Neural cell (in vitro differentiated cells): ENCODE results near the gene ZHX3. TPM values are rescaled to one million over a fixed set of nuclear protein-coding genes. Genes with fewer than 3 reads are reported as not detected.

Experiments used
- H2AFZ ChIP-seq: fragments of 200-600, 300-800 bp; sonication (generic), shearing (Covaris generic); 2 replicates; pipeline ENCODE4 v1.6.0; 2014; ENCODE audit warnings: low read depth, mild to moderate bottlenecking, antibody characterized with exemption, low read length, moderate library complexity
- H3F3A ChIP-seq: fragments of 200-600 bp; shearing (Covaris generic); 2 replicates; pipeline ENCODE4 v1.6.1; 2016; ENCODE audit warnings: mild to moderate bottlenecking, moderate library complexity, mixed read lengths, antibody characterized with exemption, low read length; ENCODE audit not compliant: insufficient read depth, poor library complexity, severe bottlenecking
- H3K27ac ChIP-seq: fragments of 200-600, 300-800 bp; sonication (generic), shearing (Covaris generic); 2 replicates; pipeline ENCODE4 v1.5.1; 2014; ENCODE audit warnings: mild to moderate bottlenecking, low read length, moderate library complexity
- H3K27me3 ChIP-seq: fragments of 300-800, 200-600 bp; sonication (generic), shearing (Covaris generic); 2 replicates; pipeline ENCODE4 v1.6.0; 2014; ENCODE audit warnings: mild to moderate bottlenecking, low read depth, low read length, moderate library complexity; ENCODE audit not compliant: insufficient read depth
- H3K36me3 ChIP-seq: fragments of 300-800, 200-600 bp; sonication (generic), shearing (Covaris generic); 2 replicates; pipeline ENCODE4 v1.5.1; 2014; ENCODE audit warnings: mild to moderate bottlenecking, antibody characterized with exemption, low read length, moderate library complexity; ENCODE audit not compliant: insufficient read depth
- H3K4me2 ChIP-seq: fragments of 300-800, 200-600 bp; sonication (generic), shearing (Covaris generic); 2 replicates; pipeline ENCODE4 v1.6.0; 2014; ENCODE audit warnings: mild to moderate bottlenecking, low read length
- H3K4me3 ChIP-seq: fragments of 300-800, 200-600 bp; sonication (generic), shearing (Covaris generic); 2 replicates; pipeline ENCODE4 v1.5.1; 2014; ENCODE audit warnings: mild to moderate bottlenecking, low read length, moderate library complexity
- H3K79me2 ChIP-seq: fragments of 200-600 bp; shearing (Covaris generic); replicated peaks from 2 replicates; pipeline ENCODE4 v1.6.0; 2014; ENCODE audit warnings: mild to moderate bottlenecking, low read length, moderate library complexity; ENCODE audit not compliant: insufficient read depth
- H3K9ac ChIP-seq: fragments of 300-800, 200-600 bp; sonication (generic), shearing (Covaris generic); 2 replicates; pipeline ENCODE4 v1.6.1; 2016; ENCODE audit warnings: mild to moderate bottlenecking, low read length, mixed read lengths
- H3K9me2 ChIP-seq: fragments of 200-600 bp; shearing (Covaris generic); 2 replicates; pipeline ENCODE4 v1.6.1; 2016; ENCODE audit warnings: mild to moderate bottlenecking, low read length, mixed read lengths; ENCODE audit not compliant: insufficient read depth
- H3K9me3 ChIP-seq: fragments of 200-600, 300-800 bp; sonication (generic), shearing (Covaris generic); 2 replicates; pipeline ENCODE4 v1.6.1; 2016; ENCODE audit warnings: mild to moderate bottlenecking, mixed run types, low read length, moderate library complexity, mixed read lengths
- H4K20me1 ChIP-seq: fragments of 200-600 bp; shearing (Covaris generic); 2 replicates; pipeline ENCODE4 v1.6.1; 2016; ENCODE audit warnings: mild to moderate bottlenecking, mixed run types; ENCODE audit not compliant: insufficient read depth
- CTCF ChIP-seq: fragments of 450-650 bp; IDR thresholded peaks from 2 replicates; pipeline ENCODE4 v1.5.1; 2014; ENCODE audit warnings: antibody characterized with exemption, mild to moderate bottlenecking, moderate library complexity; ENCODE audit not compliant: poor library complexity, severe bottlenecking
- EP300 ChIP-seq: fragments of 450-650 bp; conservative IDR thresholded peaks from 2 replicates; pipeline ENCODE4 v1.6.1; 2014; ENCODE audit warnings: antibody characterized with exemption, mild to moderate bottlenecking, moderate library complexity; ENCODE audit not compliant: poor library complexity, severe bottlenecking
- EZH2 ChIP-seq: fragments of 200-600, 300-800 bp; shearing (Covaris generic), sonication (generic); IDR thresholded peaks from 2 replicates; pipeline ENCODE4 v1.6.1; 2014; ENCODE audit warnings: antibody characterized with exemption, low read length, borderline replicate concordance, mild to moderate bottlenecking; ENCODE audit not compliant: insufficient read depth, poor library complexity, severe bottlenecking
- MXI1 ChIP-seq: fragments of 450-650 bp; conservative IDR thresholded peaks from 2 replicates; pipeline ENCODE4 v1.6.1; 2014; ENCODE audit warnings: antibody characterized with exemption, mild to moderate bottlenecking; ENCODE audit not compliant: poor library complexity, severe bottlenecking
- POLR2AphosphoS5 ChIP-seq: IDR thresholded peaks from 2 replicates; pipeline ENCODE4 v1.6.1; 2012
- RAD21 ChIP-seq: fragments of 450-650 bp; conservative IDR thresholded peaks from 2 replicates; pipeline ENCODE4 v1.6.1; 2014; ENCODE audit warnings: antibody characterized with exemption, mild to moderate bottlenecking, moderate library complexity
- REST ChIP-seq: IDR thresholded peaks from 2 replicates; pipeline ENCODE4 v1.6.1; 2012; ENCODE audit warnings: borderline replicate concordance
- SMC3 ChIP-seq: fragments of 450-650 bp; conservative IDR thresholded peaks from 2 replicates; pipeline ENCODE4 v1.6.1; 2014; ENCODE audit warnings: antibody characterized with exemption, mild to moderate bottlenecking, moderate library complexity; ENCODE audit not compliant: poor library complexity
- TAF1 ChIP-seq: IDR thresholded peaks from 2 replicates; pipeline ENCODE4 v1.6.1; 2012; ENCODE audit warnings: low read depth
- polyA plus RNA-seq: library from polyadenylated mRNA; depleted of rRNA; stranded (reverse); fragments of >200 nt; gene quantifications from 2 replicates; pipeline ENCODE4 v1.2.3, GENCODE V29; 2014

ZHX3 gene
- polyA plus RNA-seq, 1 donor from 2014 or later, result 10.3 TPM

- Histone ChIP-seq H3F3A (no peaks in the 10 kb centered on the region), H3K9me3 (no peaks in the 10 kb centered on the region), H3K27me3 (peaks cover 34% of the 10 kb centered on the region), H3K27ac (no peak within 1 kb of the TSS), H2AFZ (no peak within 1 kb of the TSS), H3K36me3 (no peaks in the 10 kb centered on the region), H3K4me3 (peak within 1 kb of the TSS; percentile 55), H3K79me2 (no peaks in the 10 kb centered on the region), H3K9me2 (no peaks in the 10 kb centered on the region), H4K20me1 (no peaks in the 10 kb centered on the region), H3K4me2 (no peak within 1 kb of the TSS), H3K9ac (peak within 1 kb of the TSS; percentile 23)
- no peak for TF ChIP-seq POLR2AphosphoS5
Measured at GRCh38 chr20:41366546-41367392, 49.2 kb upstream of the ZHX3 start, which contains the start of gene EMILIN3. Gene EMILIN3, minus strand, starts transcription at chr20:41366818. Its CDS starts 184 bp downstream, at chr20:41366634.

- Histone ChIP-seq H2AFZ (no peak overlapping the region), H3F3A (no peaks in the 10 kb centered on the region), H3K36me3 (no peaks in the 10 kb centered on the region), H3K27me3 (peaks cover 34% of the 10 kb centered on the region), H3K9me2 (no peaks in the 10 kb centered on the region), H3K79me2 (no peaks in the 10 kb centered on the region), H4K20me1 (no peaks in the 10 kb centered on the region), H3K4me2 (no peak overlapping the region), H3K9me3 (no peaks in the 10 kb centered on the region), H3K9ac (peak overlapping the region; percentile 23), H3K4me3 (peak overlapping the region; percentile 55), H3K27ac (no peak overlapping the region)
- TF ChIP-seq EZH2, result no peak
- TF ChIP-seq CTCF, result no peak
- TF ChIP-seq EP300, result no peak
- TF ChIP-seq REST, result no peak
- no peak for TF ChIP-seq MXI1
- TF ChIP-seq POLR2AphosphoS5, result no peak
- TF ChIP-seq TAF1, result no peak
- no peak for TF ChIP-seq RAD21
- no peak for TF ChIP-seq SMC3
Measured at GRCh38 chr20:41365777-41366545, 48.4 kb upstream of the ZHX3 start.
